ENCODE measurements around the gene MRPL17. TPM values are rescaled to one million over a fixed set of nuclear protein-coding genes. Genes with fewer than 3 reads are reported as not detected.
A peak's percentile ranks its signal among the peaks of the same experiment; 100 is the strongest.

The MRPL17 gene
- total RNA-seq, 1 donor from 2014 or later, result 89.9 TPM

DNA sequence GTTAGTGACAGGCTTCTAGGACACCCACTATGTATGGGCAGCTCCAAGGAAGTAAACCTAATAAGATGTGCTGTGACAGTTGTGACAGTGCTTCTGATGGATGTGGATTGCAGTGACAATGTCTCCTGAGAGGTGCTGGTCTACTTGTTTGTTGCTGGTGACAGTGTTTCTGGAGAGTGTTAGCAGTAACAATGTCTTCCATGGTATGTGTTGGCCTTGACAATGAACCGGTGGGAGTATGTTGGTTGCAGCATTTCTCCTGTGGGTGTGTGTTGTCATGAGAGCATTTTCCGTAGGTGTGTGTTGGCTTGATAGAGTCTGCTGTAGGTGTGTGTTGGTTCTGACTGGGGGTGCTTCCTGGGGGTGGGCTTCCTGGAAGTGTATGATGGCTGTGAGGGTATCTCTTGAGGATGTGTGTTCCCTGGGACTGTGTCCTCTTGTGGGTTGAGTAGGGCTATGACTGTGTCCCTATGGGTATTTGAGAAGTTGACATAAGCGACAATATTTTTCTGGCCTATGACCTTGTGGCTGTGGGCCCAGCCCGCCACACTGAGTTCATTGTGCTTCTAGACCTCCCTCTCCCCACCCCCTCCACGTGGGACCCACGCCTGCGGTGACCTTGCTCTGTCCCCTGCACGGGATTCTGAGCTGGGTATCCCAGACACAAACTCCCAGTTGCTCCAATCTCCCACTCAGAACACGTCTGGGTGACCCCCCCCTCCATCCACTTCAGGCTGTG is 28.7 kb downstream of the MRPL17 start:
- DNase-seq (ENCODE audit: low read depth) (no peak), FAIRE-seq (no peak)
- Histone ChIP-seq H2AFZ (ENCODE audit: low read depth, low read length) (peak overlapping the region; percentile 91), H3K27ac (ENCODE audit: low read depth, low read length) (no peak overlapping the region), H3K36me3 (ENCODE audit: insufficient read depth, low read length) (no peaks in the 10 kb centered on the region), H3K27me3 (ENCODE audit: insufficient read depth, low read length) (peaks cover 37% of the 10 kb centered on the region), H3K4me3 (ENCODE audit: insufficient read depth, low read depth, low read length) (peak overlapping the region; percentile 53), H3K9me3 (ENCODE audit: insufficient read depth, low read depth, low read length) (no peaks in the 10 kb centered on the region), H3K9ac (ENCODE audit: low read length) (peak overlapping the region; percentile 58), H4K20me1 (ENCODE audit: insufficient read depth, low read length) (peaks cover 16% of the 10 kb centered on the region), H3K79me2 (ENCODE audit: insufficient read depth, low read length) (no peaks in the 10 kb centered on the region), H3K4me2 (ENCODE audit: low read length) (peak overlapping the region; percentile 87), H3K4me1 (ENCODE audit: insufficient read depth, low read length) (peaks cover 4% of the 10 kb centered on the region)
- Mint-ChIP-seq H3K27me3 (ENCODE audit: low read depth, unreplicated experiment) (peaks cover 8% of the 10 kb centered on the region), H3K9me3 (ENCODE audit: unreplicated experiment) (no peaks in the 10 kb centered on the region), H3K36me3 (ENCODE audit: low read depth, unreplicated experiment) (no peaks in the 10 kb centered on the region), H3K27ac (ENCODE audit: unreplicated experiment) (no peak overlapping the region), H3K4me3 (ENCODE audit: unreplicated experiment) (no peak overlapping the region), H3K4me1 (ENCODE audit: low read depth, unreplicated experiment) (no peaks in the 10 kb centered on the region)
- TF ChIP-seq, protein P1, sequence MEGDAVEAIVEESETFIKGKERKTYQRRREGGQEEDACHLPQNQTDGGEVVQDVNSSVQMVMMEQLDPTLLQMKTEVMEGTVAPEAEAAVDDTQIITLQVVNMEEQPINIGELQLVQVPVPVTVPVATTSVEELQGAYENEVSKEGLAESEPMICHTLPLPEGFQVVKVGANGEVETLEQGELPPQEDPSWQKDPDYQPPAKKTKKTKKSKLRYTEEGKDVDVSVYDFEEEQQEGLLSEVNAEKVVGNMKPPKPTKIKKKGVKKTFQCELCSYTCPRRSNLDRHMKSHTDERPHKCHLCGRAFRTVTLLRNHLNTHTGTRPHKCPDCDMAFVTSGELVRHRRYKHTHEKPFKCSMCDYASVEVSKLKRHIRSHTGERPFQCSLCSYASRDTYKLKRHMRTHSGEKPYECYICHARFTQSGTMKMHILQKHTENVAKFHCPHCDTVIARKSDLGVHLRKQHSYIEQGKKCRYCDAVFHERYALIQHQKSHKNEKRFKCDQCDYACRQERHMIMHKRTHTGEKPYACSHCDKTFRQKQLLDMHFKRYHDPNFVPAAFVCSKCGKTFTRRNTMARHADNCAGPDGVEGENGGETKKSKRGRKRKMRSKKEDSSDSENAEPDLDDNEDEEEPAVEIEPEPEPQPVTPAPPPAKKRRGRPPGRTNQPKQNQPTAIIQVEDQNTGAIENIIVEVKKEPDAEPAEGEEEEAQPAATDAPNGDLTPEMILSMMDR (IDR thresholded peaks at IDR 0.05; ENCODE audit: insufficient read depth, low read depth, low read length), result no peak
- no peak for TF ChIP-seq EZH2 (IDR thresholded peaks at IDR 0.05; ENCODE audit: insufficient read depth, low read length)

DNA sequence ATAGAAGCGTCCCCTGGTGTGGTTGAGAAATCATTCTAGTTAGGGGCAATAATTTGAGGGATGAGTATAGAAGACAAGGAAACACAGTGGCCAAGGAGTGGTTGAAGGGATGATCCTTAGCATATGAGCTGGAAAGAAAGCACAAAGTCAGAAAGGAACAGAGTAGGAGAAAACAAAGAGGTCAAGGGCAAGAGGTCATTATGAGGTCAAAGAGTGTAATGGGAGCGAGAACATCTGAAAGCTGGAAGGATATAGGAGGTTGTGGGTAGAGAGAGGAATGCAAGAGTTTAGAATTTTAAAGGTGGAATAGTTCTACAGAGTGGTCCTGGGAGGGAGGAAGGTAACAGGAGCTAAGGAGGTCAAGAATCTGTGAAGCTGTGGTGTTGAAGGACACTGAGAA is 29.5 kb downstream of the MRPL17 start:
- no peak overlapping the region for H3K27ac ChIP-seq (ENCODE audit: low read depth, low read length)
- H3K4me1 ChIP-seq (ENCODE audit: insufficient read depth, low read length), result peaks cover 4% of the 10 kb centered on the region
- H3K79me2 ChIP-seq (ENCODE audit: insufficient read depth, low read length), result no peaks in the 10 kb centered on the region
- no peak overlapping the region for H3K4me3 ChIP-seq (ENCODE audit: insufficient read depth, low read depth, low read length)
- FAIRE-seq, result no peak
- no peak for DNase-seq (ENCODE audit: low read depth)
- no peaks in the 10 kb centered on the region for H3K9me3 ChIP-seq (ENCODE audit: insufficient read depth, low read depth, low read length)
- no peaks in the 10 kb centered on the region for H3K36me3 ChIP-seq (ENCODE audit: insufficient read depth, low read length)
- no peaks in the 10 kb centered on the region for H3K9me3 Mint-ChIP-seq (ENCODE audit: unreplicated experiment)
- peaks cover 43% of the 10 kb centered on the region for H3K27me3 ChIP-seq (ENCODE audit: insufficient read depth, low read length)
- H3K27ac Mint-ChIP-seq (ENCODE audit: unreplicated experiment), result no peak overlapping the region
- H3K4me3 Mint-ChIP-seq (ENCODE audit: unreplicated experiment), result no peak overlapping the region
- no peak overlapping the region for H2AFZ ChIP-seq (ENCODE audit: low read depth, low read length)
- no peak overlapping the region for H3K4me2 ChIP-seq (ENCODE audit: low read length)
- no peaks in the 10 kb centered on the region for H3K4me1 Mint-ChIP-seq (ENCODE audit: low read depth, unreplicated experiment)
- no peak for TF ChIP-seq EZH2 (IDR thresholded peaks at IDR 0.05; ENCODE audit: insufficient read depth, low read length)
- TF ChIP-seq, protein P1 (IDR thresholded peaks at IDR 0.05; ENCODE audit: insufficient read depth, low read depth, low read length), result no peak
- peaks cover 16% of the 10 kb centered on the region for H4K20me1 ChIP-seq (ENCODE audit: insufficient read depth, low read length)
- no peaks in the 10 kb centered on the region for H3K36me3 Mint-ChIP-seq (ENCODE audit: low read depth, unreplicated experiment)
- H3K9ac ChIP-seq (ENCODE audit: low read length), result no peak overlapping the region
- H3K27me3 Mint-ChIP-seq (ENCODE audit: low read depth, unreplicated experiment), result peaks cover 8% of the 10 kb centered on the region

DNA sequence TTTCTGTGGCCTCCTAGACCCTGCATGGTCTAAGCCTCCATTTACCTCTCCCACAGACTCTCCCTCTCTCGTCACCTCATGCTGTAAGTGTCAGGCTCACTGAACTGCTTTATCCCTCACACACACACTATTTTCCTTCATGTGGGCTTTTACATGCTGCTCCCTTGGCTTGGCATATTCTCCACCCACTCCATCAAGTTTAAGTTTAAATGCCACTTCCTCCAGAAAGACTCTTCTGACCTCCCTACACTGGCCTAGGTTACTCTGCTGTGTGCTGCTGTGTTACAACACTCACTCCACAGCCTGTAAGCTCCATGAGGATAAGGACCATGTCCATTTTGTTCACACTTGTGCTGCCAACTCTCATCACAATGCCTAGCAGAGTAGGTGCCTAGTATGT is 30.0 kb downstream of the MRPL17 start:
- DNase-seq (ENCODE audit: low read depth) (no peak), FAIRE-seq (no peak)
- no peak overlapping the region for H3K4me3 ChIP-seq (ENCODE audit: insufficient read depth, low read depth, low read length)
- H2AFZ ChIP-seq (ENCODE audit: low read depth, low read length), result no peak overlapping the region
- Mint-ChIP-seq H3K27ac (ENCODE audit: unreplicated experiment) (no peak overlapping the region), H3K36me3 (ENCODE audit: low read depth, unreplicated experiment) (no peaks in the 10 kb centered on the region), H3K9me3 (ENCODE audit: unreplicated experiment) (no peaks in the 10 kb centered on the region), H3K27me3 (ENCODE audit: low read depth, unreplicated experiment) (peaks cover 8% of the 10 kb centered on the region), H3K4me3 (ENCODE audit: unreplicated experiment) (no peak overlapping the region), H3K4me1 (ENCODE audit: low read depth, unreplicated experiment) (no peaks in the 10 kb centered on the region)
- no peak overlapping the region for H3K4me2 ChIP-seq (ENCODE audit: low read length)
- peaks cover 43% of the 10 kb centered on the region for H3K27me3 ChIP-seq (ENCODE audit: insufficient read depth, low read length)
- H3K9ac ChIP-seq (ENCODE audit: low read length), result no peak overlapping the region
- H3K9me3 ChIP-seq (ENCODE audit: insufficient read depth, low read depth, low read length), result no peaks in the 10 kb centered on the region
- H3K36me3 ChIP-seq (ENCODE audit: insufficient read depth, low read length), result no peaks in the 10 kb centered on the region
- TF ChIP-seq, protein P1 (IDR thresholded peaks at IDR 0.05; ENCODE audit: insufficient read depth, low read depth, low read length), result no peak
- no peak for TF ChIP-seq EZH2 (IDR thresholded peaks at IDR 0.05; ENCODE audit: insufficient read depth, low read length)
- H3K27ac ChIP-seq (ENCODE audit: low read depth, low read length), result no peak overlapping the region
- H3K79me2 ChIP-seq (ENCODE audit: insufficient read depth, low read length), result no peaks in the 10 kb centered on the region
- peaks cover 4% of the 10 kb centered on the region for H3K4me1 ChIP-seq (ENCODE audit: insufficient read depth, low read length)
- H4K20me1 ChIP-seq (ENCODE audit: insufficient read depth, low read length), result peaks cover 16% of the 10 kb centered on the region

All from astrocyte (in vitro differentiated cells and primary cell).